GM18498 (cell line): ENCODE results near the gene RAB18.
"Not testable (repeated sequence)": the region's sequence is repeated elsewhere in the genome, so short reads cannot be mapped to it uniquely, and the experiment has no call there.

Experiments used
- ATAC-seq: cut with Tn5 transposase; IDR thresholded peaks from one replicate; pipeline ENCODE4 v1.9.1; 2021; ENCODE audit warnings: mild to moderate bottlenecking, moderate library complexity; ENCODE audit not compliant: unreplicated experiment

RAB18 gene

GRCh38 chr10:27503498-27504006, 552 bp upstream of the RAB18 start:
- ATAC-seq = no peak

GRCh38 chr10:27504808-27505460, 830 bp downstream of the RAB18 start:
- ATAC-seq = no peak

DNA sequence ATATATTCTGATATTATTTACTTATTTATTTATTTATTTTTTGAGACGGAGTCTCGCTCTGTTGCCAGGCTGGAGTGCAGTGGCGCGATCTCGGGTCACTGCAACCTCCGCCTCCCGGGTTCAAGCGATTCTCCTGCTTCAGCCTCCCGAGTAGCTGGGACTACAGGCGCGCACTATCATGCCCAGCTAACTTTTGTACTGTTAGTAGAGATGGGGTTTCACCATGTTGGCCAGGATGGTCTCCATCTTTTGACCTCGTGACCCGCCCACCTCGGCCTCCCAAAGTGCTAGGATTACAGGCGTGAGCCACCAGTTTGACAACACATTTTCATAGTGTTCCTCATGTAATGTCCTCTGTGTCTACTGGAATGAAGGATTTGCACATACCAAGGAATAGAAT, 1.4 kb downstream of the RAB18 start:
- ATAC-seq = not testable (repeated sequence)

- ATAC-seq = no peak
Measured at GRCh38 chr10:27506280-27506679, 2.2 kb downstream of the RAB18 start.

DNA sequence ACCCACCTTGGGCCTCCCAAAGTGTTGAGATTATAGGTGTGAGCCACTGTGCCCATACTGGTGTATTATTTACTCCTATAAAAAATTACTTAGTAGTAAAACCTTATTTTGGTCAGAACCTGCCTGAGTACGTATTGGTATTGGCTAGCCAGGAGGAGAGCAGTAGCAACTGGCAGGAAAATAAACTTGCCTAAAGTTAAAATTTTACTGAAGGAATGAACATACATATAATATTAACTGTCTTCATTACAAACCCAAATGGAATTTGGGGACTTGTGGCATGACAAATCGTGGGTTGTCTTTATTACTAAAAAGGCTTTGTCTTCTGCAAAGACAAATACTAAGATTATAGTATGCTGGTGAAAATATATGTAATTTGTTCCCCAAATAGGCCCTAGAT, 8.4 kb downstream of the RAB18 start:
- no peak for ATAC-seq

- no peak for ATAC-seq
Measured at GRCh38 chr10:27513451-27514191, 9.5 kb downstream of the RAB18 start.

- ATAC-seq = no peak
Measured at GRCh38 chr10:27514243-27514642, 10.1 kb downstream of the RAB18 start.

- no peak for ATAC-seq
Measured at GRCh38 chr10:27518261-27518660, 14.2 kb downstream of the RAB18 start.

GRCh38 chr10:27525819-27526218, 21.7 kb downstream of the RAB18 start:
- no peak for ATAC-seq

GRCh38 chr10:27526242-27526641, 22.1 kb downstream of the RAB18 start:
- no peak for ATAC-seq

- ATAC-seq = no peak
Measured at GRCh38 chr10:27527666-27528295, 23.7 kb downstream of the RAB18 start.

- ATAC-seq = no peak
Measured at GRCh38 chr10:27529010-27529783, 25.1 kb downstream of the RAB18 start.

DNA sequence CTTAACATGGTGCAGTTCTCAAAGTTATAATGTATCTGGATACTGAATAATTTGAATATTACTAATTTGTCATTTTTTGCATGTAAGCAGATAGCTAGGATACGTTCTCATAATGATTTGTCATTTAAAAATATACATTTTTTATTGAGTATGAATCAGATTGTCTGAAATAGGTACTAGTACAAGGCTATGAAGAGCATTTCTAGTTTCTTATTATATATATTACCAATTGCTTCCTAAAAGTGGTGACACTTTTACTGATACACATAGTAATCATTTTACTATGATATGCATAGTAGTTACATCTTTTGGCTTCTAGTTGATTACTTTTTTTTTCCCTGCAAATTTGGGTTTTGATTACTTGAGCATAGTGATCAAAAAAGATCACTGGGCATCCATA, 26.4 kb downstream of the RAB18 start:
- no peak for ATAC-seq

GRCh38 chr10:27531336-27531847, 27.3 kb downstream of the RAB18 start:
- ATAC-seq = no peak

- ATAC-seq = no peak
Measured at GRCh38 chr10:27534161-27534700, 30.1 kb downstream of the RAB18 start.

DNA sequence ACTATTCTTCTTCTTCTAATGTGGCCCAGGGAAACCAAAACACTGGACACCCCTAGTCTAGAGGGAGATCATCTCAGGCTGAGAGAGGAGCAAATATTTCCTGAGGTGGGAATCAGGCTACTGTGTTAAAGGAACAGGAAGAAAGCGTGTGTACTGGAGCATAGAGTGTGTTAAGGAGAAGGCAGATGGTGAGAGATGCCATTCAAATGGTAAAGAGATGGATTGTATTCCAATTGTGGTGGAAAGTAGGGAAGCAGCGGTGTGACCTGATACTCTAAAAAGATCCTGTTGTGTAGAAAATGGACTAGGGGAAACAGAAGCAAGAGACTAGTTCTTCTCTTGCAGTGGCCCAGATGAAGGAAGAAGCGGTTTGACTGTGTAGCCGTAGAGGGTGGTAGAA, 31.2 kb downstream of the RAB18 start:
- ATAC-seq = no peak

- no peak for ATAC-seq
Measured at GRCh38 chr10:27536437-27536836, 32.3 kb downstream of the RAB18 start.

DNA sequence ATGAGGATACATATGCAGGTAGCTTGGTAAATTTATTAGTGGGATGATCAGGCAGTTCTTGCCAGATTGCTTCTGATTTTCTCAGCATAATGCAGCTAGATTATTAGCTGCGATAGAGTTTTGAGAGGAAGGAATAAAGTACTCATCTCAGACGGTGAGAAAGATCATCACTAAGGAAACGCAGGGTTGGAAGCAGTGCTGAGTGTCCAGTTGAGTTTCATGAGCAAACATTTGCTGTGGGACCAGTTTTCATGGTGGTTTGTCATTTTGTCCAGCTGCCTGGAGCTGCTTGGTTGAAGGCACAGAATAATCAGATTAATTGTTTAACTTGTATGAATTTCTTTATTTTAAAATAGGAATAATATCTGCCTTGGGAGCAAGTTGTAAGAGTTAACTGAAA, 33.1 kb downstream of the RAB18 start:
- ATAC-seq = no peak

- no peak for ATAC-seq
Measured at GRCh38 chr10:27537787-27538186, 33.7 kb downstream of the RAB18 start.

DNA sequence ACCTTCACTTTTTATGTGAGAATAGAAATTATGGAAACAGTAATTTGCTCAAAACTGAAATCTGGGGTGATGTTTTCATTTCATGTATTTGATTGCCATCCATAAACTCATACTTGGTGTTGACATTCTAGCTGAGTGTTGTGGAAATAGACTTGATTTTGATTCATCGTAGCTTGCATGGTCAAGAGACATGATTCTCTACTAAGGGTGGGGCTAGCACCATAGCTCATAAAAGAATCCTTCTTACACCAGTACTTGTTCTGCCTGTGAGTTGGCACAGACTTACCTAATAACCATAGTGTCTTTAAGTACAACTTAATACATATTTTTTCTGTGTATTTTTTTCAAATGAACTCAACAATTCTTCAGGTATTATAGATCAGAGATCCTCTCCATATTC, 36.6 kb downstream of the RAB18 start:
- no peak for ATAC-seq
